GM21737 (cell line): Measurements from ENCODE around the gene DHRS1.

Source experiments
- ATAC-seq: cut with Tn5 transposase; IDR thresholded peaks from one replicate; pipeline ENCODE4 v1.9.1; 2021; ENCODE audit warnings: mild to moderate bottlenecking, moderate library complexity; ENCODE audit not compliant: unreplicated experiment

DHRS1 gene

GRCh38 chr14:24299255-24300191, at the start of gene DHRS1, which contains the start of gene NOP9:
TSS of gene DHRS1 (minus strand) at chr14:24299780. CDS start at chr14:24299106, 674 bp downstream.
TSS of gene NOP9 (plus strand) at chr14:24299850. CDS start at chr14:24299955, 105 bp downstream.
- ATAC-seq: peak; percentile 57

GRCh38 chr14:24348186-24348585, 48.6 kb upstream of the DHRS1 start:
- no peak for ATAC-seq

- no peak for ATAC-seq
These were observed 47.6 kb upstream of the DHRS1 start for GRCh38 chr14:24347134-24347533.

GRCh38 chr14:24343795-24344660, 44.4 kb upstream of the DHRS1 start:
- ATAC-seq: no peak

GRCh38 chr14:24342889-24343288, 43.3 kb upstream of the DHRS1 start:
- ATAC-seq: no peak

GRCh38 chr14:24340606-24341005, 41.0 kb upstream of the DHRS1 start:
- ATAC-seq: no peak

- peak; percentile 73 for ATAC-seq
These were observed 39.9 kb upstream of the DHRS1 start, which contains the start of gene RIPK3 for GRCh38 chr14:24339284-24340151. TSS of gene RIPK3 (minus strand) at chr14:24339991. CDS start at chr14:24339826, 165 bp downstream.

- no peak for ATAC-seq
These were observed 39.3 kb upstream of the DHRS1 start for GRCh38 chr14:24338843-24339242.

GRCh38 chr14:24337824-24338175, 38.2 kb upstream of the DHRS1 start:
- no peak for ATAC-seq

- no peak for ATAC-seq
These were observed 37.7 kb upstream of the DHRS1 start for GRCh38 chr14:24337144-24337823.

- ATAC-seq: no peak
These were observed 36.0 kb upstream of the DHRS1 start for GRCh38 chr14:24335461-24336171.

- no peak for ATAC-seq
These were observed 35.1 kb upstream of the DHRS1 start, which contains the start of gene ADCY4 for GRCh38 chr14:24334431-24335291. TSS of gene ADCY4 (minus strand) at chr14:24335071. CDS start at chr14:24334652, 419 bp downstream.

- ATAC-seq: peak; percentile 83
These were observed 32.9 kb upstream of the DHRS1 start for GRCh38 chr14:24332268-24332993.

GRCh38 chr14:24331731-24332267, 32.2 kb upstream of the DHRS1 start:
- no peak for ATAC-seq

GRCh38 chr14:24330973-24331674, 31.5 kb upstream of the DHRS1 start:
- ATAC-seq: no peak

- no peak for ATAC-seq
These were observed 30.2 kb upstream of the DHRS1 start for GRCh38 chr14:24329736-24330135.
